GM19468 (cell line): ENCODE measurements around the gene TBC1D2B.

Experiments used
- ATAC-seq: cut with Tn5 transposase; IDR thresholded peaks from one replicate; pipeline ENCODE4 v1.9.1; 2021; ENCODE audit warnings: mild to moderate bottlenecking, moderate library complexity, moderate number of reproducible peaks; ENCODE audit not compliant: unreplicated experiment; ENCODE audit errors: extremely low read depth

The TBC1D2B gene

GRCh38 chr15:78098131-78098755 lies 20.7 kb upstream of the TBC1D2B start:
- ATAC-seq = no peak

- no peak for ATAC-seq
These were observed 20.2 kb upstream of the TBC1D2B start for GRCh38 chr15:78097667-78098066.

- no peak for ATAC-seq
These were observed 15.9 kb upstream of the TBC1D2B start for GRCh38 chr15:78093242-78094020.

- no peak for ATAC-seq
These were observed 14.9 kb upstream of the TBC1D2B start, which contains the start of gene SH2D7 for GRCh38 chr15:78092261-78093041. Gene SH2D7 (plus strand): TSS chr15:78092561. CDS start chr15:78092585, 24 bp downstream.

GRCh38 chr15:78090422-78091063 lies 13.0 kb upstream of the TBC1D2B start:
- no peak for ATAC-seq

GRCh38 chr15:78088773-78089080 lies 11.2 kb upstream of the TBC1D2B start:
- ATAC-seq = no peak

GRCh38 chr15:78087951-78088772 lies 10.7 kb upstream of the TBC1D2B start:
- no peak for ATAC-seq

- ATAC-seq = no peak
These were observed 8.4 kb upstream of the TBC1D2B start for GRCh38 chr15:78085928-78086327.

- ATAC-seq = no peak
These were observed 6.9 kb upstream of the TBC1D2B start for GRCh38 chr15:78084449-78084750.

GRCh38 chr15:78083687-78084448 lies 6.4 kb upstream of the TBC1D2B start:
- ATAC-seq = peak; percentile 19

- no peak for ATAC-seq
These were observed 5.7 kb upstream of the TBC1D2B start for GRCh38 chr15:78083186-78083585.

GRCh38 chr15:78082743-78083110 lies 5.2 kb upstream of the TBC1D2B start:
- ATAC-seq = no peak

- ATAC-seq = no peak
These were observed 4.7 kb upstream of the TBC1D2B start for GRCh38 chr15:78082106-78082742.

GRCh38 chr15:78080088-78080460 lies 2.6 kb upstream of the TBC1D2B start:
- no peak for ATAC-seq

- no peak for ATAC-seq
These were observed 2.0 kb upstream of the TBC1D2B start for GRCh38 chr15:78079298-78080087.

- no peak for ATAC-seq
These were observed 330 bp upstream of the TBC1D2B start for GRCh38 chr15:78077871-78078210.

- no peak for ATAC-seq
These were observed 1.1 kb downstream of the TBC1D2B start for GRCh38 chr15:78076231-78077052.
